ENCODE results near the gene MRGPRF. TPM values are rescaled to one million over a fixed set of nuclear protein-coding genes. Genes with fewer than 3 reads are reported as not detected.

The MRGPRF gene
- total RNA-seq, 1 donor from 2014 or later, result not detected

DNA sequence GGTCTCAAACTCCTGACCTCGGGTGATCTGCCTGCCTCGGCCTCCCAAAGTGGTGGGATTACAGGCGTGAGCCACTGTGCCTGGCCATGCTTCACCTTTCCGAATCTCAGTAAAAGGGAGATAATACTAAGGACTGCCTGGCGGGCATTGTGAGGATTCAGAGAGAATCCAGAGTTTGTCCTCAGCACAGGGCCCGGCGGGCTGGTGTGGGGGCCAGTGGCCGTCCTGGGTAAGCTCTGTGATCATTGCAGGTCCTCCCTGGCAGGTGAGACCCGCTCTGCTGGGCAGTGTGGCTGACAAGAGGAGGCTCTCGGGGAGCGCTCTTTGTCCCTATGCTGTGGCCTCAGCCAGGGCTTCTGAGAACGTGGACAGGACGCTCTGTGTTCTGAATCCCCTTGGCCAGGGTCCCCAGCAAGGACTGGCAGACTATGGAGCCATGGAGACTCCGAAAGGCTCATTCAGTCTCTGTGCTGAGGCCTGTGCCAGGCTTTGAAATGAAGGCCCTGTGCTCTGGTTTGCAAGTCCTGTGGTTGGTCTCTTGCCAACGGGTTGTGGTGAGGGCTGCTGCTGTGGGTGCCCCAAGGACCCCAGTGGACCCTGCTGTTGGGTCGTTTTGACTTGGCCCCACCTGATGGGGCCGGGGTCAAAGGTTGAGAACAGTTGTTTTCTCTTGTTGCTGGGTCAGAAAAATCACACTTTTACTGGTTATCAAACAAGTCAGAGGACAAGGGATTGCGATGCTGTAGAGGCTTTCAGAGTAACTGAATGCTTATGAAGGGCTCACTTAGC, 37.7 kb upstream of the MRGPRF start:
- intact Hi-C loops (cut with micrococcal nuclease), result no loop called here

DNA sequence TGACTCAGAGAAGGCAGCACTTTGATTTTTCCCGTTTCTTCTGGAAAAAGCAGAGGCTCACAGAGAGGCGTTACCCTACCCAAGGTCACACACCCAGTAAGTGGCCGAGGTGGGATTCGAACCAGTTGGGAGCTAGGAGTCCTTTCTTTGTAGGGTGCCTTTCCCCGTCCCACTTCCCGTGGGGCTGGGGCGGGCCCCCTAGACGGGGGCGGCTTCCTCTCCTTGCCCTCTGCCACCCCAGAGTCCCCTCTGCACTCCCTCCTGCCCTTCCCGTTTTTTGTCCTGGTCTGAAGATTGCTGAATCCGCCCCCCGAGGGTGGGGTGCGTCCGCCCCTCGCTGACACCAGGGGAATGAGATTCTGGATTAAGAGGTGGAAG, 36.4 kb upstream of the MRGPRF start:
- intact Hi-C loops (cut with micrococcal nuclease), result loop anchor here (5.0 kb wide), 3 partner anchors 297 to 587 kb away; partner anchors contain the start of genes PPP6R3 and TESMIN

DNA sequence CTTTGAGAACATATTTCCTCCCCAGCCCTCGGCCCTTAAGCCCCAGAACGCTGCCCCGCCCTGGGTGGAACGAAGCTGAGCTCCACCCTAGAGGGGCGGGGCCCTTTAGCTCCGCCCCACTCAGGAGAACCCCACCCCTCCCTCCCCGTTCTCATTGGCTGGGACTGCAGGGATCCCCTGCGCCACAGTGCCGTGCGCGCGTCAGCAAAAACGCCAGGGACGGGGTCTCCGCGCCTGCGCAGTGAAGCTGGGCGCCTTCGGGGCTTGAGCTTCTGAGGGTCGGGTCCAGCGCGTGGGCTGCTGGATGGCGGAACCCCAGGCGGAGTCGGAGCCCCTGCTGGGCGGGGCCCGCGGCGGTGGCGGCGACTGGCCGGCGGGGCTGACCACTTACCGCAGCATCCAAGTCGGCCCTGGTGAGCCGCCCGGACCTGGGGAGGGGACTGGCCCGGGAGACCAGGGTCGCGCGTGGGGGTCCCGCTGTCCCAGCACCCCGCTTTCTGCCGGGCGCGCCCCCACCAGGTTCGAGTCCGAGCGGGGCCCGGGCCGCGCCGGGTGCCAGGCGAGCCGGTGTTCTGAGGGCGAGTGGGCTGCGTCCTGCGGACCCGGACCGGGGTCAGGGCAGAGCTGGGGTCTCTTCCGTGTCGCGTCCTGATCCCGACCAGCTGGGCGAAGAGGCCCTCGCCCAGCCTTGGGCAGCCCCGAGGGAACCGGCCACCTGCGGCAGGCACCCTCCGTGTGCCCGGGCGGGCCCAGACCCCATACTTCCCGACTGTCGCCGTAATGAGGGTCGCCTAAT, 35.8 kb upstream of the MRGPRF start, which contains the start of gene TPCN2:
TPCN2 (plus strand) TSS at position 239 of the 796 bp plus-strand sequence; CDS start at position 305, 66 bp downstream.
- intact Hi-C loops (cut with micrococcal nuclease), result loop anchor here (1.0 to 5.0 kb wide), 5 partner anchors 146 to 587 kb away; partner anchors contain the start of genes IGHMBP2, MRPL21, PPP6R3 and TESMIN

DNA sequence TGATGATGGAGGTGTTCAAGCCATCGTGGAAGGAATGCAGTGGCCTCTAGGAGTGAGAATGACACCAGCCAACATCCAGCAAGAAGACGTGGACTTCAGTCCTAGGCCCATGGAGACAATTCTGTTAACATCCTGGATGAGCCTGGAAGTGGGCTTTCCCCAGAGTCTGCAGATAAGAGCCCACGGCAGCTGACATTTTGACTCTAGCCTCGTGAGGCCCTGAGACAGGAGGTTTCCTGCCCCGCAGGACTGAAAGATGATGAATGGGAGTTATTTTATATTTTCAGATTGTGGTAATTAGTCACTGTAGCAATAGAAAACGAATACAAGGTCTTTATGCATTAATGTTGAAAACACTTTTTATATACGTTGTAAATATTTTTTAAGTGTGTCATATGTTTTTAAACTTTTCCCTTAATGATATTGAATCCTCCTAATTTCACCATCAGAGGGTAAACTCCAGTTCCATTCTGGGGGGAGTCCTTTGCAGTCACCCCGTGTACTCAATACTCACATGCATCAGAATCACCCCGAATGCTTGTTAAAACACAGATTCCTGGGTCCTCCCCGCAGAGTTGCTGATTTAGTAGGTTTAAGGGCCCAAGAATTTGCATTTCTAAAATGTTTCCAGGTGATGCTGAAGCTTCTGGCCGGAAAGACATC, 35.1 kb upstream of the MRGPRF start:
- intact Hi-C loops (cut with micrococcal nuclease), result loop anchor here (1.0 to 5.0 kb wide), 5 partner anchors 145 to 586 kb away; partner anchors contain the start of genes IGHMBP2, MRPL21, PPP6R3 and TESMIN

DNA sequence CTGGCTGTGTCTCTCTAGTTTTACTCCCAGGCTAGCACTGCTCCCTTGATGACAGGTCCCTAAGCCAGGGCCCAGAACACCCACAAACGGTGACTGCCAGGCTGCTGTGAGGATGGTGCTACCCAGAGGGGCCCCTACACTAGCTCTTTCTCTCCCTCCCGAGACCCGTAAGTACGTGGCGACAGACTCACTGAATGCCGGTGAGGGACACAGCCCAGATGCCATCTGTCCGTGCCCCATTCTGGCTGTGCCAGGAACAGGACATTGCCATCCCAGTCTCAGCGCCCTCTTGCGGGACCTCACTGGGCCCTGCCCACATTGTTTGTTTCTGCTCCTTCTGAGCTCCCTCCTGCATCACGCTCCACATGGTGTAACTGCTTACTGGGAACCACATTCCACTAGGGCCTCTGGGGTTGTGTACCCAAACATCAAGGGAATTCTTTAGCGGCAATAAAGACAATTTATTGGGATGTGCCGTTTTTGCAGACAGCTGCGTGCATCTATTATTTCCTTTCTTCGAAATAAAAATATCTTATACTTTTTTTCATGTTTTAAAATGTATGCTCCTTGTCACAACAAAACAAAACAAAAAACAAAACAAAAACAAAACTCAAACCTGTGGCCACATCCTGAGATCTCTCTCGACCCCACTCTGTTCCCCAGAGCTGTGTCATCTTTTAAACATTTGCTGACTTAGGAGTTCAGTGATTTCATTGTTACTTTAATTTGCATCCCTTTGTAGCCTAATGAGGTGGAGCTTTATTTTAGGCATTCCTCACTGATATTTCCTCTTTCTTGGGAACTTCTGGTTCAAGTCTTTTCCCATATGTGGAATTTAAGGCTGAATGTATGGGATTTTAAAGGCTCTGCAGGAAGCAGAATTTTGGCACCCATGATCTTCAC, 31.3 kb upstream of the MRGPRF start:
- intact Hi-C loops (cut with micrococcal nuclease), result loop anchor here (5.0 kb wide), 3 partner anchors 292 to 582 kb away; partner anchors contain the start of genes PPP6R3 and TESMIN

DNA sequence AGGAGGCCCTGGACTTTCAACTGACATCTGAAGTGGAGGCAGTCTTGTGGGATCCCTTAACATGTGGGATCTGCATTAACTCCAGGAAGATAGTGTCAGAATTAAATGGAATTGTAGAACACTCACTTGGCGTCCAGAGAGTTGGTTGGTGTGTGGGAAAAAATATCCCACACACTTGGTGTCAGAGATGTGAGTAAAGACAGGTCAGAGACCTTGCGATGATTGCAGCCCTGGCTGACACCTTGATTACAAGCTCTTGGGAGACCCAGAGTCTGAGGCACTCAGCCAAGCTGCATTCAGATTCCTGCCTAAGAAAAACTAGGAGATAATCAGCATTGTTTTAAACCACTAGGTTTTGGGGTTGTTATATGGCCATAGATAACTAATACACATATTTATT, 28.5 kb upstream of the MRGPRF start:
- intact Hi-C loops (cut with micrococcal nuclease), result no loop called here

DNA sequence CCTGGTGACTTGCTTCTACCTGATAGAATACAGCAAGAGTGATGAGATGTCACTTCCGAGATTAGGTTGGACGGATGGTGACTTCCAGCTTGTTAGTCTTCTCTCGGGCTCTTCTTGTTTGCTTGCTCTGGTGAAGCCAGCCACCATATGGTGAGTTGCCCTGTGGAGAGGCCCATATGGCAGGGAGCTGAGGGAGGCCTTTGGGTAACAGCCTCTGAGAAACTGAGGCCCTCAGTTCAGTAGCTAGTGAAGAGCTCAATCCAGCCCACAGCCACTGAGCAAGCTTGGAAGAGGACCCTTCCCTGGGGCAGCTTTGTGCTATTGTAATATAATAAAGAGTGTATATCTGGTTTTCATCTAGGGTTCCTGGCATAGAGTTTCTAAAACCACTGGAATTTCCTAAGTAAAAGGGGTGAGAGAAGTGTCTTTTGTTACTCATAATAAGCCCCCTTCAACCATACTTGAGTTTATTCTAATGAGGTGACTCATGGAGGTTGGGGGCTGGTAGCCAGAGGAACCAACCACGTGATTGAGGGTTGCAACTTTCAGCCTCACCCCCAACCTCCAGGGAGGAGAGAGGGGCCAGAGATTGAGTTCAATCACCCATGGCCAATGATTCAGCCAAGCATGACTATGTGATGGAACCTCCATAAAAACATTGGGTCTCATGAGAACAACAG, 27.7 kb upstream of the MRGPRF start:
- intact Hi-C loops (cut with micrococcal nuclease), result no loop called here

DNA sequence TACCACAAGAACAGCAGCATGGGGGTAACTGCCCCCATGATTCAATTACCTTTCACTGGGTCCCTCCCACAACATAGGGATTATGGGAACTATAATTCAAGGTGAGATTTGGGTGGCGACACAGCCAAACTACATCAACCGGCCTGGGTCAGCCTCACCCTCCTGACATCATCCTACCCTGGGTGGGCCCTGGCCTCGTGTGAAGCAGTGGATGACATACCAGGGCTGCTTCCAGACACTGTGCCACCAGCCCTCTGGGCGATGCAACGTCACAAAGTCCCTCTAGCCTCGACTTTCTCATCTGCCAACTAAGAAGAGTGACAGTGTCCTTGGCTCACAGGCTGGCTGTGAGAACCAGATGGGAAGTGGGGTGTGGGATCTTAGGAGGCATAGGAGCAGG, 27.0 kb upstream of the MRGPRF start:
- intact Hi-C loops (cut with micrococcal nuclease), result no loop called here

DNA sequence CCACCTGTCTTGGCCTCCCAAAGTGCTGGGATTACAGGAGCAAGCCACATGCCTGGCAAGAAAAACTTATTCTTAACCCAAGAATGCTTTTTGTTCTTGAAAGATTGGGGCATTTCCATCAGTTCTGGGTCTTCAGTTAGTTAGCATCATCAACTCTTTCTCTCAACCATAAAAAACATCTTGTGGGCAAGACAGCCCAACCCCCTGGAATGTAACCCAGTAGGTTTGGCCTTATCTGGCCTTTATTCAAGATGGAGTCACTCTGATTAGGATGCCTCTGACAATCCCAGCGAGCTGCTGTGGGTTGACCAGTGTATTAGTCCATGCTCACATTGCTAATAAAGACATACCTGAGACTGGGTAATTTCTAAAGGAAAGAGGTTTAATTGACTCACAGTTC, 26.5 kb upstream of the MRGPRF start:
- intact Hi-C loops (cut with micrococcal nuclease), result no loop called here

DNA sequence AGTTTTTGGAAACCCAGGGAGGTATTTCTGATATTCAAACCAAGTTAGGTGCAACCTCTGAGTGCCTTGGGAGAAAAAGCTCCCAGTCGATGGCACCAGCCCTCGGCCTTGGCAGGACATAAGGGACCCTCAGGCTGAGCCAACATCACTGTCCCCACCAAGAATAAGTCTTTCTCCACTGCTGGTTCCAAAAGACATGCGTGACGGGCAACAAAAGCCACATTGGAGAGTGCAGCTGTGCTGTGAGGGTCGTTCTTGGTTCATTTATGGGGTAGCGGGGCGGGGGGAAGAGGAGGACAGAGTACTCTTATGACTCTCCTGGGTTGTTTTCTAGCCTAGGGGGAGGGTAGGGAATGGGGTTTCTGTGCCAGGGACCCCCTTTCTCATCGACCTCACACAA, 24.5 kb upstream of the MRGPRF start:
- intact Hi-C loops (cut with micrococcal nuclease), result no loop called here

DNA sequence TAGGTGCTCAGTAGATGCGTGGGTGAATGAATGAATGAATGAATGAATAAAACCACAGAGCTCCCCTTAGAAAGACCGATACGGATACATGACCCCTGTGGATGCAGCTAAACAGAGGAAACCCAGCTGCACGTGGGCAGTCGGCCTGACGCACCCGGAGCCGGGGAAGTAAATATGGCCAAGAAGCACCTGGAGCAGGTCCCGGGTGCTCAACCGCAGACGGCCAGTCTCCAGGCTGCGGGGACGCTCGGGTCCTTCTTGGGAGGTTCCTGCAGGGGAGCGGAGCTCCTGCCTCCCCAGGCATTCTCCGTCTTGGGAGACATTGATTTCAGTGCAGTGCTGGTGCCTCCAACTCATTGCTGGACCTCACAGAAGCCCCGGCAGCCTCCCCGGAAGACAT, 24.0 kb upstream of the MRGPRF start:
- intact Hi-C loops (cut with micrococcal nuclease), result no loop called here

DNA sequence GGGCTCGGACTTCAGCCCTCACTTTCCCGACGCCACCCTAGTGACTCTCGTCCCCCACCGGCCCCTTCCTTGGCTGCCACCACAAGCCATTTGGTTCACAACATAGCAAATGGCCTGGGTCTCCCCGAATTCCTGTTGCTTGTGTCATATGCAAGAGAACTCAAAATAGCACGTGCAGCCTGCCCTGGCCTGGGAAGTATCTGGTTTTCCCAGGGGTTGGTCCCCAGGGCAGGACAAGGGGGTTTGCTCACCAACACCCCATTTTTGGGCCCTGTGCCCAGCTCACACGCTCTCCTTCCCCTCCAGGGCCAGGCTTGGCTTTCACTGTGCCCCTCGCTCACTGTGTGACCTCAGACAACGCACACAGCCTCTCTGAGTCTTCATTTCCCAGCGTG, 22.9 kb upstream of the MRGPRF start:
- intact Hi-C loops (cut with micrococcal nuclease), result no loop called here

DNA sequence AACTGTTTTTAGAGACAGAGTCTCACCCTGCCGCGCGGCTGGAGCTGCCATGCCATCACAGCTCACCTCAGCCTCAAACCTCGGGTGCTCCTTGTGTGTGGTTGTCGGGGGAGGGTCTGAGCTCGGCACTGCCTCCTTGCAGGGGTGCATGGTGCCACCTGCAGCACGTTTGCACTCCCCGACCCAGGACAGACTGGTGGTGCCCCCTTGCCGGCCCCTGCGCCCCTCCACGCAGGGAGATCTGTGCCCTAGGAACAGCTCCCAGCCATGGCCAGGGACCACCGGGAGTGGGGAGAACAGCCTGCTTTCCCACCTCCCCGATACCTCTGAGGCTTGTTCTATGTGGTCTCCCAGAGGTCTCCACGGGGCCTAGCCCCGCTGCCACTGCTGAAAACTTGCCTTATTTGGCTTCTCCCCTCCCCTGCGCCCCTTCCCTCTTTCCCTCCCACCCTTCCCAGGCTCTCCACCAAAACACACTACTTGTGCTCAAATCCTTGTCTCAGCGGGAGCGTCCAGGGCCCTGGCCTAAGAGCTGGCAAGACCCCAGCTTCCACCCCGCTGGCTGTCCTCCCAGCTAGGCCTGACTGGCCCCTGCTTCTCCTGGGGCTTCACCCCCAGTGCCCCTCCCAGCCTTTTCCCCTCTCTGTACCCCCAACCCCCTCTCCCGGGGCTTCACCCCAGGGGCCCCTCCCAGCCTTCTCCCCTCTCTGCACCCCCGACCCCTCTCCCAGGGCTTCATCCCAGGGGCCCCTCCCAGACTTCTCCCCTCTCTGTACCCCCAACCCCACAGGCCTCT, 22.3 kb upstream of the MRGPRF start:
- intact Hi-C loops (cut with micrococcal nuclease), result no loop called here

DNA sequence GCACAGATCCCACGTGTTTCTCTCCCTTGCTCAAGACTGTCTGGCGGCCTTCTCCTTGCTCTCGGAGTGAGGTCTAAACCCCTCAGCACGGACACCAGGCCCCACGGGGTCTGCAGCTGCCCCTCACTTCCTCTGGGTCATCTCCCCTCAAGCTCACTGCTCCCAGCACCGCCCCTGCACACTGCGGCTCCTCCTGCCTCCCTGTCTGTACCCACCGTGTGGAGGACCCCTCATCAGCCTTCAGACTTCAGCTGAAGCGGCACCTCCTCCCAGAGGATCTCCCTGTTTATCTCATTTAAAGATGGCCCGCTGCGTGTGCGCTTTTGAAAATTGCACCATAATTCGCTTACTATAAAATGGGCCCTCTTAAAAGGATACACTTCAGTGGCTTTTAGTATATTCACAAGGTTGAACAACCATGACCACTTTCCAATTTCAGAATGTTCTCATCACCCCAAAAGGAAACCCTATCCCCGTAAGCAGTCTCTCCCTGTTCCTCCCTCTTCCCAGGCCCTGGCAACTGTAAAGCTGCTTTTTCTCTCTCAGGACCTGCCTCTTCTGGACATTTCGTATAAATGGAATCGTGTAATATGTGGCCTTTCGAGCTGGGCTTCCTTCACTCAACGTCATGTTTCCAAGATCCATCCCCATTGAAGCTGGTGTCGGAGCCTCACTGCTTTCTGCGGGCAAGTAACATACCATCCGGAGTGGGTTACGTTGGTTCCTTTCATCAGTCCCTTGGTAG, 21.2 kb upstream of the MRGPRF start:
- intact Hi-C loops (cut with micrococcal nuclease), result no loop called here

DNA sequence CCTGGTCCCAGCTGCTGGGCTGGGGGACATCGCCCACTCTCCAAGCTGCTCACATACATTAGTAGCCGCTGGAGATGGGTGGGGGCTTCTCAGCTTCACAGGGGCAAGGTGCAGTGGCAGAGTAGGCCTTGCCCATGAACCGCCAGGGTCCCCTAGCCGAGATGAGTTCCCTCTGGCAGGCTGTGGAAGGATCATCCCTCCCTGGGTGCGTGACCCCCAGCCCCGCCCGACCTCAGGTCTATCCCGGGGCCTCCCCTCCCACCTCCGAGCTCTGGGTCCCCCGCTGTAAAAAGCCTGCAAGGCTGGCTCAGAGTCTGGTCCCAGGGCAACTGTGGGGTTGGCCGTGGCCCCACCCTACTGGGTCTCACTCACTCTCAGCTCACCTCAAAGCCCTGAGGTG, 20.4 kb upstream of the MRGPRF start:
- intact Hi-C loops (cut with micrococcal nuclease), result no loop called here

DNA sequence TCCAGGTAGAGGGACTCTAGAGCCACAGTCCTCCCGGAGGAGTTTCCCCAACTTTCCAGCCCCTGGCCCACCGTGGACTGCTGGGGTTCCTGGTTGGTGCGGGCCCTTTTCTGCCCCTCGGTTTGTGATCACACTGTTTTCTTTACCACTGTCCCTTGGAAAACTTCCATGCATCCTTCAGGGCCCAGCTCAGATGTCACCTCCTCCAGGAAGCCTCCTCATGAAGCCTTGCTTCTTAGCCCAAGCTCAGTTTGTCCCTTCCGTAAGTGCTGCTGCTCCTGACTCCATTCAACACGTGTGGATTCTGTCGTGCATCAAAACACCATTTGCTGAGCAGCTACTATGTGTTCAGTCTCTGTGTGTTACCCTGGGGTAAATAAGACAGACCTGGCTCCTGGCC, 19.8 kb upstream of the MRGPRF start:
- intact Hi-C loops (cut with micrococcal nuclease), result no loop called here

DNA sequence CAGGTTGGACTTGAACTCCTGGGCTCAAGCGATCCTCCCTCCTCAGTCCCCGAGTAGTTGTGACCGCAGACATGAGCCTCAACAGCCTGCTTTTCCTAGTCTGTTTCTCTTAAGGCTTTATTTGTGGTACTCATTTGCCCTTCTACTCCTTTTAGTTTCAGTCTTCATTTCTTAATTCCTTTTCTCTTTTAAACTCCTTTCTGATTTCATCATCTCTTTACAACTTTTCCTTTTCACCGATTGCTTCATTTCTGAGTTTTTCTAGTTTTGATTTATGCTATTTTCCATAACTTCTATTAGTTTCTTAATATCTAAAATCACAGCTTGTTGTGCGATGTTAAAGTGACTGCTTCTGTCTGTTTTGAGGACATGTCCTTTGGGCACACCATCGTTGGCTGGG, 17.3 kb upstream of the MRGPRF start:
- intact Hi-C loops (cut with micrococcal nuclease), result no loop called here

DNA sequence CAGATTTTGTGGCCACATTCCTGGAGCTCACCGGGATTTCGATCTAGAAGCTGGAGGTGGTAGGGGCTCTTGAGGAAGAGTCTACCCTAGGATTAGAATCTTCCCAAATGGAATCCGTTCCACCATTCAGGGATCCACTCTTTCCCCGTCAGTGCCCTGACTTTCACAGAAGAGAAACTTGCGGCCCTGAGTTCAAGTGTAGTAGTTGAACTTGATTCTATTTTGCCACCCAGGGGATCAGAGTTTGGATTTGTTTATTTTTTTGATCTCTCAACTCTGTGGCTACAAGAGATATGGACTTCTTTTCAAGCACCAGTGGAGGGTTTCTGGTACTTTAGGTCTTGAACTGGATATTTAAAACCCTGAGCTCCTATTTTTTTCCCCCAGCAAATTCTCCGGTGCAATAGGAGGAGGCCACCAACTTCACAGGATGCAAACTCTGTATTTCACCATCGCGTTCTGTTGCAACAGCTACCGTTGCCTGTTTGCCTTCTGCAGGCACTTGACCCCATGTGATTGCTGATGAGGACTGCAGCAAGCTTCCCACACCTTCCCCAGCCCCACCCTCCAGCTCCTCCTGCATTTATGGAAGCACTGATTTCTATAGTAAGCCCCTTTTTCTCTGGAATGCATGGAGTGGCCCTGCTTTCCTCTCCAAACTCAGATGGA, 14.8 kb upstream of the MRGPRF start:
- intact Hi-C loops (cut with micrococcal nuclease), result no loop called here

All from T-helper 2 cell treated with Interferon-gamma antibody and Interleukin-4, amounts not matched to agents 100 ng/mL and 5 ng/mL, for 36 hours (primary cell).